ENCODE data around the gene OVCH1.

GRCh38 chr12:29544428-29545101 is 47.1 kb upstream of the OVCH1 start:
- no peak for TF ChIP-seq ELF1 (IDR thresholded peaks at IDR 0.05; ENCODE audit: borderline replicate concordance, low read depth)
- TF ChIP-seq EZH2phosphoT487 (IDR thresholded peaks at IDR 0.05; ENCODE audit: borderline replicate concordance) = no peak
- TF ChIP-seq ATF3 (IDR thresholded peaks at IDR 0.05) = no peak
- no peak for TF ChIP-seq CEBPB (IDR thresholded peaks at IDR 0.05; ENCODE audit: low read depth)
- no peak for TF ChIP-seq ZBTB33 (IDR thresholded peaks at IDR 0.05; ENCODE audit: extremely low read depth, insufficient replicate concordance, low read length)
- TF ChIP-seq POLR2A (IDR thresholded peaks at IDR 0.05; ENCODE audit: borderline replicate concordance, extremely low read depth, insufficient read depth, insufficient read length) = no peak
- no peak for TF ChIP-seq EZH2 (IDR thresholded peaks at IDR 0.05)
- TF ChIP-seq ZNF274 (IDR thresholded peaks at IDR 0.05; ENCODE audit: low read depth, low read length) = no peak
- no peak for TF ChIP-seq SRF (IDR thresholded peaks at IDR 0.05; ENCODE audit: low read depth)
- TF ChIP-seq CTCF (IDR thresholded peaks at IDR 0.05 in 2 of 3, conservative IDR thresholded peaks at IDR 0.05 in 1 of 3; ENCODE audit: borderline replicate concordance in 1 of 3, insufficient read depth in 1 of 3, low read depth in 2 of 3, low read length in 2 of 3) = no peak
- TF ChIP-seq TCF7L2 (IDR thresholded peaks at IDR 0.05; ENCODE audit: borderline replicate concordance, extremely low read depth, insufficient read depth, insufficient read length) = no peak

Data from HCT116 (cell line).